ENCODE measurements around the gene USP34.

GRCh38 chr2:61357681-61358080, 113.2 kb downstream of the USP34 start:
- TF ChIP-seq ZNF223 (tag by site-specific recombination; IDR thresholded peaks at IDR 0.05) (no peak), ZNF169 (tag by site-specific recombination; IDR thresholded peaks at IDR 0.05) (no peak), REST (tag by site-specific recombination; IDR thresholded peaks at IDR 0.05) (no peak), ZBTB49 (tag by site-specific recombination; IDR thresholded peaks at IDR 0.05; ENCODE audit: low read depth) (no peak), ATF2 (tag by site-specific recombination; IDR thresholded peaks at IDR 0.05; ENCODE audit: low read depth) (no peak), ZSCAN30 (tag by site-specific recombination; IDR thresholded peaks at IDR 0.05) (no peak), ZBTB1 (tag by site-specific recombination; IDR thresholded peaks at IDR 0.05) (no peak), ZBTB20 (tag by site-specific recombination; IDR thresholded peaks at IDR 0.05) (no peak), KLF9 (tag by site-specific recombination; IDR thresholded peaks at IDR 0.05; ENCODE audit: low read depth) (no peak)
- TF ChIP-seq, protein P1, sequence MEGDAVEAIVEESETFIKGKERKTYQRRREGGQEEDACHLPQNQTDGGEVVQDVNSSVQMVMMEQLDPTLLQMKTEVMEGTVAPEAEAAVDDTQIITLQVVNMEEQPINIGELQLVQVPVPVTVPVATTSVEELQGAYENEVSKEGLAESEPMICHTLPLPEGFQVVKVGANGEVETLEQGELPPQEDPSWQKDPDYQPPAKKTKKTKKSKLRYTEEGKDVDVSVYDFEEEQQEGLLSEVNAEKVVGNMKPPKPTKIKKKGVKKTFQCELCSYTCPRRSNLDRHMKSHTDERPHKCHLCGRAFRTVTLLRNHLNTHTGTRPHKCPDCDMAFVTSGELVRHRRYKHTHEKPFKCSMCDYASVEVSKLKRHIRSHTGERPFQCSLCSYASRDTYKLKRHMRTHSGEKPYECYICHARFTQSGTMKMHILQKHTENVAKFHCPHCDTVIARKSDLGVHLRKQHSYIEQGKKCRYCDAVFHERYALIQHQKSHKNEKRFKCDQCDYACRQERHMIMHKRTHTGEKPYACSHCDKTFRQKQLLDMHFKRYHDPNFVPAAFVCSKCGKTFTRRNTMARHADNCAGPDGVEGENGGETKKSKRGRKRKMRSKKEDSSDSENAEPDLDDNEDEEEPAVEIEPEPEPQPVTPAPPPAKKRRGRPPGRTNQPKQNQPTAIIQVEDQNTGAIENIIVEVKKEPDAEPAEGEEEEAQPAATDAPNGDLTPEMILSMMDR (tag by site-specific recombination; IDR thresholded peaks at IDR 0.05), result no peak
